Measurements from ENCODE around the gene CDC14B. TPM values are rescaled to one million over a fixed set of nuclear protein-coding genes. Genes with fewer than 3 reads are reported as not detected.

The CDC14B gene
- polyA plus RNA-seq, 4 donors, result 8.5 to 20.8 (median 14.1) TPM

DNA sequence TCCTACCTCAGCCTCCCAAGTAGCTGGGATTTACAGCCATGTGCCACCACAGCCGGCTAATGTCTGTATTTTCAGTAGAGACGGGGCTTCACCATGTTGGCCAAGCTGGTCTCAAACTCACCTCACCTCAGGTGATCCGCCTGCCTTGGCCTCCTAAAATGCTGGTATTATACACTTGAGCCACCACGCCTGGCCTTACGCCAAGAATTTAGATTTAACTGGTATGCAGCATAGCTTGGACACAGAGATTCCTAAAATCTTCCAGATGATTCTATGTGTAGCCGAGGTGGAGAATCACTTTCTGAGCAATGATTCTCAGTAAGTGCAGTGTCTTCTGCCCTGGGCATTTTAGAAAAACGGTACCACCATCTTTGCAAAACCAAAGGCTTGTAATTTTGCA, 95.6 kb downstream of the CDC14B start:
- H3K4me1 ChIP-seq (ENCODE audit: control insufficient read depth in 3 of 3, insufficient read depth in 2 of 3, low read depth in 1 of 3, low read length in 2 of 3), result no peaks in the 10 kb centered on the region
- no peaks in the 10 kb centered on the region for H3K27me3 ChIP-seq (ENCODE audit: control insufficient read depth in 3 of 3, insufficient read depth in 3 of 3, low read length in 3 of 3)
- DNase-seq, result no peak
- H3K4me3 ChIP-seq (ENCODE audit: low read depth in 1 of 3, low read length in 3 of 3), result no peak overlapping the region
- H3K27ac ChIP-seq (ENCODE audit: low read depth in 1 of 3, low read length in 2 of 3), result no peak overlapping the region
- peaks cover 1 to 19% (median 3%) of the 10 kb centered on the region in 3 donors for H3K36me3 ChIP-seq (ENCODE audit: control insufficient read depth in 3 of 3, insufficient read depth in 2 of 3, low read depth in 1 of 3, low read length in 3 of 3)
- 92 to 96% (median 93%) methylated on average over 7 of the region's 7 CpGs for WGBS, 3 donors
- H3K9me3 ChIP-seq (ENCODE audit: control insufficient read depth in 2 of 2, insufficient read depth in 1 of 2, low read depth in 1 of 2, low read length in 1 of 2), result no peaks in the 10 kb centered on the region
- FAIRE-seq, result no peak

DNA sequence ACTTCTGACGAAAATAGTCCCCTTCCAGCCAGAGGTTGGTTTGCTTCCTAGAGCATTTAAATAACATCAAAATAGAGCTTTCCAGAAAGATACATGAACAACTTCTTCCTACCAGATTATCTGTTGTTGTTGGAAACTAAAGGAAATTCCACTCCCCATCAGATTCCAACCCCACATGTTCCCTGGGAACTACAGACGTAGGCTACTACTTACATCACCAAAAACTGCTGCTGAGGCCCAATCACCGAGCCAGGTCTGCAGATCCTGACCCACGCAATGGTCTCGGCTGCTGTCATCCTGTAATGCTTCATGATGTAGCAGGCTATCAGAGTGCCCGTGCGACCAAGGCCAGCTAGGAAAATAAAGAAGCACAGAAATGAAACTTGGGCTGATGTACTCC, 96.3 kb downstream of the CDC14B start:
- FAIRE-seq (no peak), DNase-seq (no peak)
- Histone ChIP-seq H3K4me1 (ENCODE audit: control insufficient read depth in 3 of 3, insufficient read depth in 2 of 3, low read depth in 1 of 3, low read length in 2 of 3) (no peaks in the 10 kb centered on the region), H3K36me3 (ENCODE audit: control insufficient read depth in 3 of 3, insufficient read depth in 2 of 3, low read depth in 1 of 3, low read length in 3 of 3) (peaks cover 1 to 19% (median 3%) of the 10 kb centered on the region in 3 donors), H3K9me3 (ENCODE audit: control insufficient read depth in 2 of 2, insufficient read depth in 1 of 2, low read depth in 1 of 2, low read length in 1 of 2) (no peaks in the 10 kb centered on the region), H3K27me3 (ENCODE audit: control insufficient read depth in 3 of 3, insufficient read depth in 3 of 3, low read length in 3 of 3) (no peaks in the 10 kb centered on the region), H3K27ac (ENCODE audit: low read depth in 1 of 3, low read length in 2 of 3) (no peak overlapping the region), H3K4me3 (ENCODE audit: low read depth in 1 of 3, low read length in 3 of 3) (no peak overlapping the region)
- WGBS, 3 donors, result 78 to 96% (median 92%) methylated on average over 7 of the region's 7 CpGs

DNA sequence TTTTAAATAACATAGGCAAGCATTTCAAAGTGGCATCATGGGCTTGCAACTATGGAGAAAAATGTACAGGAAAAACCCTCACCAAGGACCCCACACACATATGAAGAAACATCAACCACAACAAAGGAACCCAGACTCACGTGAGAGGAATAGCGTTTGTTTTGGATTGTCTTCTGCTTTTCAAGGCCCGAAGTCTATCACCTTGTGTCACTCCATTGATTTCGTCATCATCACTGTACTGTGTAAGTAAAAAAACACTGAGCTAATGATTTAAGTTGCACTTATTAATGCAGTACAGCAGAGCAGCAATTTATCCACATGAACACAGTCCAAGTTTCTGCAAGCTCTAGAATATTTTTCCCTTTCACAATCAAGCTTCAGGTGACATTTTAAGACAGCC, 97.3 kb downstream of the CDC14B start:
- Histone ChIP-seq H3K27me3 (ENCODE audit: control insufficient read depth in 3 of 3, insufficient read depth in 3 of 3, low read length in 3 of 3) (no peaks in the 10 kb centered on the region), H3K27ac (ENCODE audit: low read depth in 1 of 3, low read length in 2 of 3) (no peak overlapping the region), H3K4me1 (ENCODE audit: control insufficient read depth in 3 of 3, insufficient read depth in 2 of 3, low read depth in 1 of 3, low read length in 2 of 3) (no peaks in the 10 kb centered on the region), H3K36me3 (ENCODE audit: control insufficient read depth in 3 of 3, insufficient read depth in 2 of 3, low read depth in 1 of 3, low read length in 3 of 3) (peaks cover 1 to 22% (median 3%) of the 10 kb centered on the region in 3 donors), H3K9me3 (ENCODE audit: control insufficient read depth in 2 of 2, insufficient read depth in 1 of 2, low read depth in 1 of 2, low read length in 1 of 2) (no peaks in the 10 kb centered on the region), H3K4me3 (ENCODE audit: low read depth in 1 of 3, low read length in 3 of 3) (no peak overlapping the region)
- DNase-seq, result no peak
- FAIRE-seq, result no peak
- 76 to 88% (median 80%) methylated on average over 4 of the region's 4 CpGs for WGBS, 3 donors

GRCh38 chr9:96519787-96520186, 99.9 kb downstream of the CDC14B start:
- no peak for FAIRE-seq
- no peak overlapping the region for H3K27ac ChIP-seq (ENCODE audit: low read depth in 1 of 3, low read length in 2 of 3)
- WGBS, 3 donors, result 84 to 93% (median 88%) methylated on average over 2 of the region's 2 CpGs

GRCh38 chr9:96519095-96519494, 100.5 kb downstream of the CDC14B start:
- Histone ChIP-seq H3K27me3 (ENCODE audit: control insufficient read depth in 3 of 3, insufficient read depth in 3 of 3, low read length in 3 of 3) (no peaks in the 10 kb centered on the region), H3K27ac (ENCODE audit: low read depth in 1 of 3, low read length in 2 of 3) (no peak overlapping the region), H3K9me3 (ENCODE audit: control insufficient read depth in 2 of 2, insufficient read depth in 1 of 2, low read depth in 1 of 2, low read length in 1 of 2) (no peaks in the 10 kb centered on the region), H3K4me3 (ENCODE audit: low read depth in 1 of 3, low read length in 3 of 3) (no peak overlapping the region), H3K36me3 (ENCODE audit: control insufficient read depth in 3 of 3, insufficient read depth in 2 of 3, low read depth in 1 of 3, low read length in 3 of 3) (peaks cover 0 to 19% (median 0%) of the 10 kb centered on the region in 3 donors), H3K4me1 (ENCODE audit: control insufficient read depth in 3 of 3, insufficient read depth in 2 of 3, low read depth in 1 of 3, low read length in 2 of 3) (no peaks in the 10 kb centered on the region)
- 96 to 97% (median 96%) methylated on average over 7 of the region's 7 CpGs for WGBS, 3 donors
- DNase-seq (no peak), FAIRE-seq (no peak)

More at GRCh38 chr9:96519787-96520186, 99.9 kb downstream of the CDC14B start:
- Histone ChIP-seq H3K9me3 (ENCODE audit: control insufficient read depth in 2 of 2, insufficient read depth in 1 of 2, low read depth in 1 of 2, low read length in 1 of 2) (no peaks in the 10 kb centered on the region), H3K4me1 (ENCODE audit: control insufficient read depth in 3 of 3, insufficient read depth in 2 of 3, low read depth in 1 of 3, low read length in 2 of 3) (no peaks in the 10 kb centered on the region), H3K36me3 (ENCODE audit: control insufficient read depth in 3 of 3, insufficient read depth in 2 of 3, low read depth in 1 of 3, low read length in 3 of 3) (peaks cover 0 to 19% (median 0%) of the 10 kb centered on the region in 3 donors), H3K4me3 (ENCODE audit: low read depth in 1 of 3, low read length in 3 of 3) (no peak overlapping the region), H3K27me3 (ENCODE audit: control insufficient read depth in 3 of 3, insufficient read depth in 3 of 3, low read length in 3 of 3) (no peaks in the 10 kb centered on the region)
- no peak for DNase-seq

DNA sequence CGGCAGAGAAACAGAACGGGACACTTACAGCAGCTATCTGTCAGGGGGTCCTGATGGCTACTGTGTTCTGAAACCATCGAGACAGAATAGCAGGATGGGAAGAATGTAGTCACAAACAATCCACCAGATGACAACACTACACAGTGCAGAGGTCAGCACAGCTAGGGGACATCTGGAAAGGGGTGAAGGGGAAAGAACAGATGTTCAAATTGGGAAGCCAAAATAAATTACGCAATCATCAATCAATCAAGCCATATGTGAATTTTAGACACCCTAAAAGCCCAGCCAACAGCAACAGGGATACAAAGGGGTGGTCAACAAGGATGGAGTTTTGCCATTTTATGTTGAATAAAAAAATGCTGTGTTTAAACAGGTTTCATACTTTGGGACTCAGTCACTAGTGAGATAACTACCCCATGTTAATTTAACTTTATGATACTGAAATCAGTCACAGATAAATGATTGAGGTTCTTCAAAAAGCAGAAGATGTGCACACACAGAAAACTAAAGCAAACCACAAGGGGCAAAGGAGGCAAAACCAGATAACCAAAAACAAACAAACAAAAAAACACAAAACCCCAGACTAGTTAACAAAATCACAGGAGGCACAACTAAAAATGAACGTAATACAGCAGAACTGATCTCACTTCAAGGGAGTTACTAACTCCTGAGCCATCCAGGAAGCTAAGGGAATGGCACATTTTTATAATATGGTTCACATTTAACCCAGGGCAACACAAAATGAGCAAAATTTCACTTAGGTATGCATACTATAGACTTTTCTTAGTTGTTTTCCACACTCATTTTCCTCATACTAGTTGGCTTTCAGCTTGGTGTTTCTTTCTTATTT, 103.8 kb downstream of the CDC14B start:
- Histone ChIP-seq H3K9me3 (ENCODE audit: control insufficient read depth in 2 of 2, insufficient read depth in 1 of 2, low read depth in 1 of 2, low read length in 1 of 2) (no peaks in the 10 kb centered on the region), H3K4me3 (ENCODE audit: low read depth in 1 of 3, low read length in 3 of 3) (no peak overlapping the region), H3K27ac (ENCODE audit: low read depth in 1 of 3, low read length in 2 of 3) (no peak overlapping the region), H3K36me3 (ENCODE audit: control insufficient read depth in 3 of 3, insufficient read depth in 2 of 3, low read depth in 1 of 3, low read length in 3 of 3) (peaks cover 0 to 20% (median 4%) of the 10 kb centered on the region in 3 donors), H3K27me3 (ENCODE audit: control insufficient read depth in 3 of 3, insufficient read depth in 3 of 3, low read length in 3 of 3) (no peaks in the 10 kb centered on the region), H3K4me1 (ENCODE audit: control insufficient read depth in 3 of 3, insufficient read depth in 2 of 3, low read depth in 1 of 3, low read length in 2 of 3) (no peaks in the 10 kb centered on the region)
- DNase-seq (no peak), FAIRE-seq (no peak)
- 65 to 86% (median 78%) methylated on average over 5 of the region's 5 CpGs for WGBS, 3 donors

GRCh38 chr9:96514800-96515158, 104.9 kb downstream of the CDC14B start:
- Histone ChIP-seq H3K4me3 (ENCODE audit: low read depth in 1 of 3, low read length in 3 of 3) (no peak overlapping the region), H3K36me3 (ENCODE audit: control insufficient read depth in 3 of 3, insufficient read depth in 2 of 3, low read depth in 1 of 3, low read length in 3 of 3) (peaks cover 0 to 14% (median 4%) of the 10 kb centered on the region in 3 donors), H3K27me3 (ENCODE audit: control insufficient read depth in 3 of 3, insufficient read depth in 3 of 3, low read length in 3 of 3) (no peaks in the 10 kb centered on the region), H3K27ac (ENCODE audit: low read depth in 1 of 3, low read length in 2 of 3) (peak overlapping the region in 1 of 3 donors; percentile 25), H3K4me1 (ENCODE audit: control insufficient read depth in 3 of 3, insufficient read depth in 2 of 3, low read depth in 1 of 3, low read length in 2 of 3) (no peaks in the 10 kb centered on the region), H3K9me3 (ENCODE audit: control insufficient read depth in 2 of 2, insufficient read depth in 1 of 2, low read depth in 1 of 2, low read length in 1 of 2) (no peaks in the 10 kb centered on the region)
- no peak for FAIRE-seq
- 67 to 91% (median 82%) methylated on average over 3 of the region's 3 CpGs for WGBS, 3 donors
- DNase-seq, result no peak

GRCh38 chr9:96514108-96514799, 105.4 kb downstream of the CDC14B start:
- WGBS, 3 donors, result 78 to 89% (median 89%) methylated on average over 9 of the region's 9 CpGs
- H3K36me3 ChIP-seq (ENCODE audit: control insufficient read depth in 3 of 3, insufficient read depth in 2 of 3, low read depth in 1 of 3, low read length in 3 of 3), result peaks cover 0 to 13% (median 4%) of the 10 kb centered on the region in 3 donors
- FAIRE-seq, result no peak
- H3K4me3 ChIP-seq (ENCODE audit: low read depth in 1 of 3, low read length in 3 of 3), result no peak overlapping the region
- H3K27me3 ChIP-seq (ENCODE audit: control insufficient read depth in 3 of 3, insufficient read depth in 3 of 3, low read length in 3 of 3), result no peaks in the 10 kb centered on the region
- no peaks in the 10 kb centered on the region for H3K9me3 ChIP-seq (ENCODE audit: control insufficient read depth in 2 of 2, insufficient read depth in 1 of 2, low read depth in 1 of 2, low read length in 1 of 2)
- no peaks in the 10 kb centered on the region for H3K4me1 ChIP-seq (ENCODE audit: control insufficient read depth in 3 of 3, insufficient read depth in 2 of 3, low read depth in 1 of 3, low read length in 2 of 3)
- DNase-seq, result no peak
- H3K27ac ChIP-seq (ENCODE audit: low read depth in 1 of 3, low read length in 2 of 3), result peak overlapping the region in 1 of 3 donors; percentile 25
